Stimulated activated CD4-positive, alpha-beta T cell treated with anti-CD3 and anti-CD28 coated beads, Interleukin-15, amount 100 ng/mL, for 24 hours (primary cell): Measurements from ENCODE around the gene TPP1.
A peak's percentile ranks its signal among the peaks of the same experiment; 100 is the strongest.

Experiments used
- DNase-seq: peaks from one replicate; pipeline ENCODE4 v3.0.0-alpha.2; 2020

Gene TPP1

GRCh38 chr11:6627762-6628241 is 8.6 kb upstream of the TPP1 start:
- DNase-seq: no peak

- no peak for DNase-seq
Observed at GRCh38 chr11:6626971-6627761, 7.9 kb upstream of the TPP1 start.

- DNase-seq: no peak
Observed at GRCh38 chr11:6625832-6626420, 6.7 kb upstream of the TPP1 start.

GRCh38 chr11:6625156-6625831 is 6.1 kb upstream of the TPP1 start:
- DNase-seq: no peak

GRCh38 chr11:6623391-6624363 is 4.5 kb upstream of the TPP1 start:
- no peak for DNase-seq

- DNase-seq: no peak
Observed at GRCh38 chr11:6622261-6623171, 3.3 kb upstream of the TPP1 start.

- DNase-seq: no peak
Observed at GRCh38 chr11:6621711-6622211, 2.5 kb upstream of the TPP1 start.

GRCh38 chr11:6620636-6621035 is 1.4 kb upstream of the TPP1 start:
- no peak for DNase-seq

GRCh38 chr11:6618117-6619003 is 862 bp downstream of the TPP1 start:
- peak; percentile 71 for DNase-seq

- no peak for DNase-seq
Observed at GRCh38 chr11:6617315-6617781, 1.9 kb downstream of the TPP1 start.

- no peak for DNase-seq
Observed at GRCh38 chr11:6616596-6617250, 2.5 kb downstream of the TPP1 start.

GRCh38 chr11:6615882-6616585 is 3.2 kb downstream of the TPP1 start:
- DNase-seq: no peak

- DNase-seq: no peak
Observed at GRCh38 chr11:6615046-6615445, 4.2 kb downstream of the TPP1 start.

- DNase-seq: no peak
Observed at GRCh38 chr11:6614446-6614845, 4.8 kb downstream of the TPP1 start.

- no peak for DNase-seq
Observed at GRCh38 chr11:6613496-6613895, 5.7 kb downstream of the TPP1 start.

- peak; percentile 98 for DNase-seq
Observed at GRCh38 chr11:6612213-6613041, 6.8 kb downstream of the TPP1 start, which contains the start of gene TAF10. Gene TAF10, minus strand, starts transcription at chr11:6612216. Its CDS starts 27 bp downstream, at chr11:6612189.

- DNase-seq: no peak
Observed at GRCh38 chr11:6611963-6612212, 7.3 kb downstream of the TPP1 start.
